Uterus (tissue), 4 donors: ENCODE results near the gene IRF2BP1. TPM values are rescaled to one million over a fixed set of nuclear protein-coding genes. Genes with fewer than 3 reads are reported as not detected.
A peak's percentile ranks its signal among the peaks of the same experiment; 100 is the strongest.

ENCODE experiments used
- DNase-seq, 2 donors: peaks; one replicate each; pipeline ENCODE4 v3.0.0-alpha.2; 2019 to 2020
- H3K27ac ChIP-seq, 2 donors: fragments of 200-600 bp; sonication (generic); 1 replicate in 1 of 2; 2 replicates in 1 of 2; pipeline ENCODE4 v1.5.1; 2016 to 2018
- H3K27me3 ChIP-seq, 2 donors: fragments of 200-600 bp; sonication (generic); one replicate each; pipeline ENCODE4 v1.5.1; 2018 to 2019; ENCODE audit warnings: control low read depth in 1 of 2
- H3K36me3 ChIP-seq, 2 donors: fragments of 200-600 bp; sonication (generic); one replicate each; pipeline ENCODE4 v1.5.1; 2019; ENCODE audit warnings: control low read depth in 1 of 2
- H3K4me1 ChIP-seq, 2 donors: fragments of 200-600 bp; sonication (generic); one replicate each; pipeline ENCODE4 v1.5.1; 2018 to 2019; ENCODE audit warnings: control low read depth in 1 of 2
- H3K4me3 ChIP-seq, 2 donors: fragments of 200-600 bp; sonication (generic); 1 replicate in 1 of 2; 2 replicates in 1 of 2; pipeline ENCODE4 v1.5.1; 2018 to 2019; ENCODE audit warnings: mild to moderate bottlenecking in 1 of 2
- H3K9me3 ChIP-seq, 2 donors: fragments of 200-600 bp; sonication (generic); one replicate each; pipeline ENCODE4 v1.5.1; 2019; ENCODE audit warnings: control low read depth in 1 of 2
- CTCF ChIP-seq, 4 experiments: fragments of 200-600 bp in 2 of 4; fragments of 450-650 bp in 2 of 4; sonication (generic) in 2 of 4; IDR thresholded peaks; one replicate each; pipeline ENCODE4 v1.5.1; 2016 to 2019; ENCODE audit warnings: antibody characterized with exemption in 4 of 4, mild to moderate bottlenecking in 2 of 4, moderate library complexity in 1 of 4
- POLR2A ChIP-seq, 2 donors: fragments of 450-650 bp; IDR thresholded peaks; one replicate each; pipeline ENCODE4 v1.6.1; 2016; ENCODE audit warnings: antibody characterized with exemption in 2 of 2, mild to moderate bottlenecking in 1 of 2, moderate library complexity in 1 of 2
- intact Hi-C: fragments of 100-400 bp; cut with DNase I; formaldehyde crosslinking; loops from one replicate; pipeline ENCODE4 v1.15.1; 2023; ENCODE audit warnings: low total_unique reads
- total RNA-seq, 4 donors: library from RNA; depleted of rRNA in 3 of 4; stranded (reverse); fragments of >200 nt in 3 of 4; gene quantifications; one replicate each; pipeline versions ENCODE4 v1.1.0 to v1.2.4, GENCODE V29; 2014 to 2023
- donor health status: DM: yes; HTN: yes; CAD: no.

IRF2BP1 gene
- total RNA-seq: 10 to 100 TPM in 3 of 4 donors, 1 to 10 TPM in 1; 8.2 to 38.4 (median 23.3) TPM

- Histone ChIP-seq H3K27me3 (no peaks in the 10 kb centered on the region), H3K4me3 (peak within 1 kb of the TSS; percentile 49 to 74), H3K27ac (peak within 1 kb of the TSS; percentile 96), H3K9me3 (no peaks in the 10 kb centered on the region), H3K36me3 (no peaks in the 10 kb centered on the region), H3K4me1 (peaks cover 7 to 30% of the 10 kb centered on the region in 2 donors)
- TF ChIP-seq POLR2A (IDR thresholded peaks at IDR 0.05) (peak; percentile 81 to 89), CTCF (IDR thresholded peaks at IDR 0.05) (peak in 1 of 4 experiments; percentile 36)
- DNase-seq: peak; percentile 93 to 94
- intact Hi-C loops: no loop called here
Observed at GRCh38 chr19:45885556-45886426, at the start of gene IRF2BP1. TSS of gene IRF2BP1 (minus strand) at chr19:45886141. CDS start at chr19:45885774, 367 bp downstream.

GRCh38 chr19:45935267-45935666 lies 49.3 kb upstream of the IRF2BP1 start:
- no peaks in the 10 kb centered on the region for H3K9me3 ChIP-seq
- H3K36me3 ChIP-seq: no peaks in the 10 kb centered on the region
- no peak for DNase-seq
- TF ChIP-seq POLR2A (IDR thresholded peaks at IDR 0.05) (no peak), CTCF (IDR thresholded peaks at IDR 0.05) (no peak)
- no peak overlapping the region for H3K27ac ChIP-seq
- no peaks in the 10 kb centered on the region for H3K4me1 ChIP-seq
- intact Hi-C loops: no loop called here
- H3K27me3 ChIP-seq: peaks cover 0 to 3% of the 10 kb centered on the region in 2 donors
- no peak overlapping the region for H3K4me3 ChIP-seq

- no peak for DNase-seq
- intact Hi-C loops: no loop called here
- H3K4me1 ChIP-seq: no peaks in the 10 kb centered on the region
- H3K27me3 ChIP-seq: peaks cover 0 to 3% of the 10 kb centered on the region in 2 donors
- no peak overlapping the region for H3K27ac ChIP-seq
- H3K4me3 ChIP-seq: no peak overlapping the region
- no peak for TF ChIP-seq POLR2A (IDR thresholded peaks at IDR 0.05)
- no peak for TF ChIP-seq CTCF (IDR thresholded peaks at IDR 0.05)
- H3K36me3 ChIP-seq: no peaks in the 10 kb centered on the region
- H3K9me3 ChIP-seq: no peaks in the 10 kb centered on the region
Observed at GRCh38 chr19:45934551-45935230, 48.8 kb upstream of the IRF2BP1 start.

GRCh38 chr19:45933759-45934158 lies 47.8 kb upstream of the IRF2BP1 start:
- peaks cover 0 to 3% of the 10 kb centered on the region in 2 donors for H3K27me3 ChIP-seq

More at GRCh38 chr19:45933759-45934158, 47.8 kb upstream of the IRF2BP1 start:
- Histone ChIP-seq H3K9me3 (no peaks in the 10 kb centered on the region), H3K27ac (no peak overlapping the region), H3K36me3 (no peaks in the 10 kb centered on the region), H3K4me1 (no peaks in the 10 kb centered on the region), H3K4me3 (no peak overlapping the region)
- intact Hi-C loops: no loop called here
- no peak for DNase-seq
- TF ChIP-seq POLR2A (IDR thresholded peaks at IDR 0.05) (no peak), CTCF (IDR thresholded peaks at IDR 0.05) (no peak)
